Neural cell (in vitro differentiated cells): ENCODE results near the gene UGT3A1. TPM values are rescaled to one million over a fixed set of nuclear protein-coding genes. Genes with fewer than 3 reads are reported as not detected.

Source experiments
- H2AFZ ChIP-seq: fragments of 200-600, 300-800 bp; sonication (generic), shearing (Covaris generic); 2 replicates; pipeline ENCODE4 v1.6.0; 2014; ENCODE audit warnings: low read depth, mild to moderate bottlenecking, antibody characterized with exemption, low read length, moderate library complexity
- H3F3A ChIP-seq: fragments of 200-600 bp; shearing (Covaris generic); 2 replicates; pipeline ENCODE4 v1.6.1; 2016; ENCODE audit warnings: mild to moderate bottlenecking, moderate library complexity, mixed read lengths, antibody characterized with exemption, low read length; ENCODE audit not compliant: insufficient read depth, poor library complexity, severe bottlenecking
- H3K27ac ChIP-seq: fragments of 200-600, 300-800 bp; sonication (generic), shearing (Covaris generic); 2 replicates; pipeline ENCODE4 v1.5.1; 2014; ENCODE audit warnings: mild to moderate bottlenecking, low read length, moderate library complexity
- H3K27me3 ChIP-seq: fragments of 300-800, 200-600 bp; sonication (generic), shearing (Covaris generic); 2 replicates; pipeline ENCODE4 v1.6.0; 2014; ENCODE audit warnings: mild to moderate bottlenecking, low read depth, low read length, moderate library complexity; ENCODE audit not compliant: insufficient read depth
- H3K36me3 ChIP-seq: fragments of 300-800, 200-600 bp; sonication (generic), shearing (Covaris generic); 2 replicates; pipeline ENCODE4 v1.5.1; 2014; ENCODE audit warnings: mild to moderate bottlenecking, antibody characterized with exemption, low read length, moderate library complexity; ENCODE audit not compliant: insufficient read depth
- H3K4me2 ChIP-seq: fragments of 300-800, 200-600 bp; sonication (generic), shearing (Covaris generic); 2 replicates; pipeline ENCODE4 v1.6.0; 2014; ENCODE audit warnings: mild to moderate bottlenecking, low read length
- H3K4me3 ChIP-seq: fragments of 300-800, 200-600 bp; sonication (generic), shearing (Covaris generic); 2 replicates; pipeline ENCODE4 v1.5.1; 2014; ENCODE audit warnings: mild to moderate bottlenecking, low read length, moderate library complexity
- H3K79me2 ChIP-seq: fragments of 200-600 bp; shearing (Covaris generic); replicated peaks from 2 replicates; pipeline ENCODE4 v1.6.0; 2014; ENCODE audit warnings: mild to moderate bottlenecking, low read length, moderate library complexity; ENCODE audit not compliant: insufficient read depth
- H3K9ac ChIP-seq: fragments of 300-800, 200-600 bp; sonication (generic), shearing (Covaris generic); 2 replicates; pipeline ENCODE4 v1.6.1; 2016; ENCODE audit warnings: mild to moderate bottlenecking, low read length, mixed read lengths
- H3K9me2 ChIP-seq: fragments of 200-600 bp; shearing (Covaris generic); 2 replicates; pipeline ENCODE4 v1.6.1; 2016; ENCODE audit warnings: mild to moderate bottlenecking, low read length, mixed read lengths; ENCODE audit not compliant: insufficient read depth
- H3K9me3 ChIP-seq: fragments of 200-600, 300-800 bp; sonication (generic), shearing (Covaris generic); 2 replicates; pipeline ENCODE4 v1.6.1; 2016; ENCODE audit warnings: mild to moderate bottlenecking, mixed run types, low read length, moderate library complexity, mixed read lengths
- H4K20me1 ChIP-seq: fragments of 200-600 bp; shearing (Covaris generic); 2 replicates; pipeline ENCODE4 v1.6.1; 2016; ENCODE audit warnings: mild to moderate bottlenecking, mixed run types; ENCODE audit not compliant: insufficient read depth
- CTCF ChIP-seq: fragments of 450-650 bp; IDR thresholded peaks from 2 replicates; pipeline ENCODE4 v1.5.1; 2014; ENCODE audit warnings: antibody characterized with exemption, mild to moderate bottlenecking, moderate library complexity; ENCODE audit not compliant: poor library complexity, severe bottlenecking
- EP300 ChIP-seq: fragments of 450-650 bp; conservative IDR thresholded peaks from 2 replicates; pipeline ENCODE4 v1.6.1; 2014; ENCODE audit warnings: antibody characterized with exemption, mild to moderate bottlenecking, moderate library complexity; ENCODE audit not compliant: poor library complexity, severe bottlenecking
- EZH2 ChIP-seq: fragments of 200-600, 300-800 bp; shearing (Covaris generic), sonication (generic); IDR thresholded peaks from 2 replicates; pipeline ENCODE4 v1.6.1; 2014; ENCODE audit warnings: antibody characterized with exemption, low read length, borderline replicate concordance, mild to moderate bottlenecking; ENCODE audit not compliant: insufficient read depth, poor library complexity, severe bottlenecking
- MXI1 ChIP-seq: fragments of 450-650 bp; conservative IDR thresholded peaks from 2 replicates; pipeline ENCODE4 v1.6.1; 2014; ENCODE audit warnings: antibody characterized with exemption, mild to moderate bottlenecking; ENCODE audit not compliant: poor library complexity, severe bottlenecking
- POLR2AphosphoS5 ChIP-seq: IDR thresholded peaks from 2 replicates; pipeline ENCODE4 v1.6.1; 2012
- RAD21 ChIP-seq: fragments of 450-650 bp; conservative IDR thresholded peaks from 2 replicates; pipeline ENCODE4 v1.6.1; 2014; ENCODE audit warnings: antibody characterized with exemption, mild to moderate bottlenecking, moderate library complexity
- REST ChIP-seq: IDR thresholded peaks from 2 replicates; pipeline ENCODE4 v1.6.1; 2012; ENCODE audit warnings: borderline replicate concordance
- SMC3 ChIP-seq: fragments of 450-650 bp; conservative IDR thresholded peaks from 2 replicates; pipeline ENCODE4 v1.6.1; 2014; ENCODE audit warnings: antibody characterized with exemption, mild to moderate bottlenecking, moderate library complexity; ENCODE audit not compliant: poor library complexity
- TAF1 ChIP-seq: IDR thresholded peaks from 2 replicates; pipeline ENCODE4 v1.6.1; 2012; ENCODE audit warnings: low read depth
- polyA plus RNA-seq: library from polyadenylated mRNA; depleted of rRNA; stranded (reverse); fragments of >200 nt; gene quantifications from 2 replicates; pipeline ENCODE4 v1.2.3, GENCODE V29; 2014

UGT3A1 gene
- polyA plus RNA-seq, 1 donor from 2014 or later = not detected

- no peak overlapping the region for H3K4me3 ChIP-seq
- no peaks in the 10 kb centered on the region for H3F3A ChIP-seq
- H3K79me2 ChIP-seq = no peaks in the 10 kb centered on the region
- H2AFZ ChIP-seq = no peak overlapping the region
- H3K4me2 ChIP-seq = no peak overlapping the region
- no peaks in the 10 kb centered on the region for H3K27me3 ChIP-seq
- no peak overlapping the region for H3K27ac ChIP-seq
- H3K36me3 ChIP-seq = no peaks in the 10 kb centered on the region
- no peak for TF ChIP-seq SMC3
- no peak for TF ChIP-seq RAD21
- no peak for TF ChIP-seq CTCF
- no peak for TF ChIP-seq EP300
- TF ChIP-seq TAF1 = no peak
- no peak for TF ChIP-seq MXI1
- TF ChIP-seq REST = no peak
- TF ChIP-seq EZH2 = no peak
- TF ChIP-seq POLR2AphosphoS5 = no peak
- H3K9me2 ChIP-seq = no peaks in the 10 kb centered on the region
- no peak overlapping the region for H3K9ac ChIP-seq
- H4K20me1 ChIP-seq = no peaks in the 10 kb centered on the region
- peaks cover 7% of the 10 kb centered on the region for H3K9me3 ChIP-seq
Measured at GRCh38 chr5:36007366-36007765, 16.2 kb upstream of the UGT3A1 start.

- no peak overlapping the region for H3K4me2 ChIP-seq
- TF ChIP-seq REST = no peak
- no peak for TF ChIP-seq EP300
- TF ChIP-seq TAF1 = no peak
- no peak for TF ChIP-seq RAD21
- TF ChIP-seq MXI1 = no peak
- TF ChIP-seq SMC3 = no peak
- no peak for TF ChIP-seq POLR2AphosphoS5
- no peaks in the 10 kb centered on the region for H3F3A ChIP-seq
- no peaks in the 10 kb centered on the region for H3K9me2 ChIP-seq
- no peaks in the 10 kb centered on the region for H3K27me3 ChIP-seq
- no peak overlapping the region for H2AFZ ChIP-seq
- peaks cover 7% of the 10 kb centered on the region for H3K9me3 ChIP-seq
- no peak overlapping the region for H3K27ac ChIP-seq
- no peaks in the 10 kb centered on the region for H4K20me1 ChIP-seq
- no peak overlapping the region for H3K9ac ChIP-seq
- H3K79me2 ChIP-seq = no peaks in the 10 kb centered on the region
- no peaks in the 10 kb centered on the region for H3K36me3 ChIP-seq
- H3K4me3 ChIP-seq = no peak overlapping the region
Measured at GRCh38 chr5:36006163-36006562, 15.0 kb upstream of the UGT3A1 start.
